GM12892 (cell line): ENCODE data around the gene STK39.

Experiments used
- POLR2A ChIP-seq: IDR thresholded peaks from 2 replicates; pipeline ENCODE4 v1.6.1; 2011; ENCODE audit warnings: low read depth, low read length, control low read depth
- POLR2AphosphoS5 ChIP-seq: IDR thresholded peaks from 2 replicates; pipeline ENCODE4 v1.6.1; 2011; ENCODE audit warnings: low read depth, low read length, control low read depth
- TAF1 ChIP-seq: IDR thresholded peaks from 2 replicates; pipeline ENCODE4 v1.6.1; 2011; ENCODE audit warnings: low read depth, mild to moderate bottlenecking, control low read depth, low read length, borderline replicate concordance

DNA sequence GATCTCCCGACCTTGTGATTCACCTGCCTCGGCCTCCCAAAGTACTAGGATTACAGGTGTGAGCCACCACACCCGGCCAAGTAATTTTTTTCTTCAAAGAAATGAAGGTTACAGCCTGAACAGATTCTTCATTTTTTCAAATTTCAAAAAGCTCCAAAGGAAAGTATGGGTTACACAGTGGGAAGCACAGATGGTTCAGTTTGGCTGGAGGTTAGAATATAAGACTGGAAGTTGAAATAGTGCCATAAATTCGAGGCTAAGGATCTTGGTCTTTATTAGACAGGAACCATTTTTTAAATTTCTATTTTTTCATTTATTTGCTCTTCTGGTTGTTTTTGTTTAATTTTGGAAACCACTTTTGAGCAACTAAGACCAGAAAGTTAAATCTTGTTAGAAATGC lies 120.0 kb downstream of the STK39 start:
- TF ChIP-seq POLR2A (no peak), POLR2AphosphoS5 (no peak), TAF1 (no peak)
